Measurements from ENCODE around the gene NR1H2.

The NR1H2 gene

DNA sequence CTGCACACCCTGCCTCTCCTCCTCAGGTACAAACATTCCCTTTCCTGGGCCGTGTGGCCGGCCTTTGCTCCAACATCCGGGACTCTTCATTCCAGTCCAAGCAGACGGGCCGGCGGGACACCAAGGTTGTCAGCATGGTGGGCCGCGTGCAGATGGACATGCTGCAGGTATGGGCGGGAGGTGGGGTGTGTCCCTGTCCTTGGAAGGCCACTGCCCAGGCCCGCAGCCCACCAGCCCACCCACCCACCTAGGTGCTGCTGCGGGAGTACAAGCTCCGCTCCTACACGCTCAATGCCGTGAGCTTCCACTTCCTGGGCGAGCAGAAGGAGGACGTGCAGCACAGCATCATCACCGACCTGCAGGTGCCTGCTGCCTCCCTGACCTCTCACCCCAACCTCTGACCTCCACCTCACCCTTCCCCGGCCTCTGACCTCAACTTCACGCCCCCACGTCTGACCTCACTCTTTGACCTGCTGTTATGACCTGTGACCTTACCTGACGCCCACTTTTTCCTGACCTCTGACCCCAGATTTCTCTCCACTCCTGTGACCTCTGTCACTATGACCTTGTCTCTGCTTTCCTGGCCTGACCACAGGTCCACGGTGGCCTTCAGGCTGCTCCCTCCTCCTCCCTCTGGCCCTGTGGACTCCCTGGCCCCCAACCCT, 30.0 kb downstream of the NR1H2 start:
- FAIRE-seq = no peak

- FAIRE-seq = no peak
These were observed 30.6 kb downstream of the NR1H2 start for GRCh38 chr19:50406829-50407228.

GRCh38 chr19:50409347-50409746, 33.1 kb downstream of the NR1H2 start:
- no peak for FAIRE-seq

- no peak for FAIRE-seq
These were observed 33.9 kb downstream of the NR1H2 start for GRCh38 chr19:50410109-50410508.

DNA sequence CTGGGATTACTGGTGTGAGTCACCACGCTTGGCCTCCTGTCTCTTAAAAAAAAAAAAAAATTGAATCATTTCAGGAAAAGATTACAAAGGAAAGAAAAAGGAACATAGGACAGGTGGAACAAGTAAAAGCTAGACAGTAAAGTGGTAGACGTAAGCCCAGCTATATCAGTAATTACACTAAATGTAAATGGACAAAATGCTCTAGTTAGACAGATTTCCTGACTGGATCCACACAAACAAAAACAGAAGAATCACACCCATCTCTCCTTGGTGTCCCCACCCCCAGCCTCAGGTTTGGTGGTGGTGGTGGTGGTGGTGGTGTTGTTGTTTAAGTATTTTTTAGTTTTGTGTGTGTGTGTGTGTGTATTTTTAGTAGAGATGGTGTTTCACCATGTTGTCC, 36.2 kb downstream of the NR1H2 start:
- no peak for FAIRE-seq

DNA sequence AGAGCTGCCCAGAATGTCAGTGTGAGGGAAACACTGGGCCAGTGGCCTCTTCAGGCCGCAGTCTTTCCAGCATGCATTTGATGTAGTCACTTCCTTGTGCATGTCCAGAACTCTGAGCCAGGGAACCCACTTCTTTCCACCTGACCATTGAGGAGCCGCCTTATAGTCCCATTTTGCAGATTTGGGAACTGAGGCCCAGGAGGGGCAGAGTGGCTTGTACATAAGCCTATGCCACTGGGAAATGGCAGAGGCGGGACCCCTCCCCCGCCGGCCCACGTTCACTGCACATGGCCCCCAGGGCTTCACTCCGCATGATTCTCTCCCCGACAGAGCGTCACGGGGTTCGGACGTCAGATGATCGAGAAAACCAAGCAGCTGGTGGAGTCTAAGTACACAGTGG, 36.8 kb downstream of the NR1H2 start:
- FAIRE-seq = no peak

DNA sequence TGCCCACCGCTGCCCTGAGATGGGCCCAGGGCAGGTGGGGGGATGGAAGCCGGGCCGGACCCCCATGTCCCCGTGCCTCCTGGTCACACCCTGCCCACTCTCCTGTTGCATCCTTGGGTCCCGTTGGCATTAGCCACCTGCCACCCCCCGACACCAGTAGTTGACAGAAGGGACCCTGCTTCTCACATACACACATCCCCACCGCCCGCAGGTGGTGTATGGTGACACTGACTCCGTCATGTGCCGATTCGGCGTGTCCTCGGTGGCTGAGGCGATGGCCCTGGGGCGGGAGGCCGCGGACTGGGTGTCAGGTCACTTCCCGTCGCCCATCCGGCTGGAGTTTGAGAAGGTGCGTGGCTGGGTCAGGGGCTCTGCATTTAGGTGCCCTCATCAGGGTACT, 37.3 kb downstream of the NR1H2 start:
- no peak for FAIRE-seq

DNA sequence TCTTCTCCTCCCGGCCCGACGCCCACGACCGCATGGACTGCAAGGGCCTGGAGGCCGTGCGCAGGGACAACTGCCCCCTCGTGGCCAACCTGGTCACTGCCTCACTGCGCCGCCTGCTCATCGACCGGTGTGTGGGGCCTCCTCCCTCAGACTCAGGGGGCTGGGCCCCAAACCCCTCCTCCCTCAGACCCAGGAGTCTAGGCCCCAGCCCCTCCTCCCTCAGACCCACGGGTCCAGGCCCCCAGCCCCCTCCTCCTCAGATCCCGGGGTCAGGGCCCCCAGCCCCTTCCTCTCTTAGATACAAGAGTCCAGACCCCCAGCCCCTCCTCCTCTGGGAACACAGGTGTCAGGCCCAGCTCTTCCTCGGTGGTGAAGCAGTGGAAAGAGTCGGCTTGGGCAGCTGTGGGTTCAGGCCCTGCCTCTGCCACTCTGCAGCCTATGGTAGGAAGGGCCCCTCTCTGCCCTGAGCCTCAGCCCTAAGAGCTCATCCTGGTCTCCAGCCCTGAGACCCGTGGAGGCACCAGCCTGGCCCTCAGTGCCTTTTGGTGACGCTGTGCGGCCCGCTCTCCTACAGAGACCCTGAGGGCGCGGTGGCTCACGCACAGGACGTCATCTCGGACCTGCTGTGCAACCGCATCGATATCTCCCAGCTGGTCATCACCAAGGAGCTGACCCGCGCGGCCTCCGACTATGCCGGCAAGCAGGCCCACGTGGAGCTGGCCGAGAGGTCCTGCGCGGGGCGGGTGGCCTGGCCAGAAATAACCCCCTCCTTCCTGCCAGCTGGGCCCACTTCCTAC, 38.8 kb downstream of the NR1H2 start:
- FAIRE-seq = no peak

- no peak for FAIRE-seq
These were observed 39.4 kb downstream of the NR1H2 start for GRCh38 chr19:50415661-50416033.

- FAIRE-seq = no peak
These were observed 40.0 kb downstream of the NR1H2 start for GRCh38 chr19:50416034-50416977.

- FAIRE-seq = no peak
These were observed 41.1 kb downstream of the NR1H2 start for GRCh38 chr19:50417111-50418081.

- FAIRE-seq = no peak
These were observed 42.1 kb downstream of the NR1H2 start, which contains the start of gene SPIB for GRCh38 chr19:50418176-50419021. Gene SPIB, plus strand, starts transcription at chr19:50418938. Its CDS starts 25 bp downstream, at chr19:50418963.

GRCh38 chr19:50419022-50419579, 42.8 kb downstream of the NR1H2 start:
- FAIRE-seq = no peak

GRCh38 chr19:50419580-50420035, 43.4 kb downstream of the NR1H2 start:
- FAIRE-seq = no peak

DNA sequence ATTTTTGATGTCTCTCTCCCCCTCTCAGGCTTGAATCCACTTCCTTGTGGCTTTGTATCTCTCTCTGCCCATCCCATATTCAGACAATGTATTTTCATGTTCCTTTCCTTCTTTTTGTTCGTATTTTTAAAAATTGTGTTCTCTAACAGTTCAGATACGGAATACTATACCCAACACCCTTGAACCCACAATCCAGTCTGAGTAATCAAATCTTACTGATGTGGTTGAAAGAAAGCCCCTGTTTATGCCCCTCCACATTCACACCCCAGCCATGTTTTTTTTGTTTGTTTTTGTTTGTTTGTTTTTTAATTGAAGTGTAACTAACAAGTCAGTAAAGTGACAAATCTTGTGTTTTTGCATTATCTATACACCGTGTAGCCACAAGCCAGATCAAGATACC, 43.9 kb downstream of the NR1H2 start:
- no peak for FAIRE-seq

- FAIRE-seq = no peak
These were observed 44.6 kb downstream of the NR1H2 start for GRCh38 chr19:50420808-50421207.

DNA sequence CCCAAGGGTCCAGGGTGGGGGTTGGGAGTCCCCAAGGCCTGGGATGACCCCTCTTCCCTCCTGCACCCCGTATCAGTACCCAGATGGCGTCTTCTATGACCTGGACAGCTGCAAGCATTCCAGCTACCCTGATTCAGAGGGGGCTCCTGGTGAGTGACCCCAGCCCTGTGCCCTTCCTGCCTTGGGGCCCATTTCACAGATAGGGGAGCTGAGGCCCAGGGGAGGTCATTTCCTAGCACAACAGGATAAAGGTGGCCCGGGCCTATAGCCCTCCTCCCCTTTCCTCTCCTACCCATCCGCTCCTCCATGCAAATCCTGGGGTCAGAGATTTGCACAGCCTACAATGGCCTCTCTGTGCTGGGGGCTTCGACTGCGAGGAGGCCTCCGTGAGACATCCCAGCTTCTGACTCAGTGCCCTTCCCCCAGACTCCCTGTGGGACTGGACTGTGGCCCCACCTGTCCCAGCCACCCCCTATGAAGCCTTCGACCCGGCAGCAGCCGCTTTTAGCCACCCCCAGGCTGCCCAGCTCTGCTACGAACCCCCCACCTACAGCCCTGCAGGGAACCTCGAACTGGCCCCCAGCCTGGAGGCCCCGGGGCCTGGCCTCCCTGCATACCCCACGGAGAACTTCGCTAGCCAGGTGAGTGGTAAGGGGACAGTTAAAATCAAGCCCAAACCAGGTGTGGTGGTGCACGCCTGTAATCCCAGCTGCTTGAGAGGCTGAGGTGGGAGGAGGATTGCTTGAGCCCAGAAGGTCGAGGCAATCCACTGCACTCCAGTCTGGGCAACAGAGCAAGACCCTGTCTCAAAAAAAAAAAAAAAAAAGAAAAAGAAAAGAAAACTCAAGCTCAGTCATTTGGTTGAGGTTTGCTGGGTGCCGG, 46.4 kb downstream of the NR1H2 start:
- FAIRE-seq = no peak

GRCh38 chr19:50423279-50424113, 47.2 kb downstream of the NR1H2 start:
- FAIRE-seq = no peak

DNA sequence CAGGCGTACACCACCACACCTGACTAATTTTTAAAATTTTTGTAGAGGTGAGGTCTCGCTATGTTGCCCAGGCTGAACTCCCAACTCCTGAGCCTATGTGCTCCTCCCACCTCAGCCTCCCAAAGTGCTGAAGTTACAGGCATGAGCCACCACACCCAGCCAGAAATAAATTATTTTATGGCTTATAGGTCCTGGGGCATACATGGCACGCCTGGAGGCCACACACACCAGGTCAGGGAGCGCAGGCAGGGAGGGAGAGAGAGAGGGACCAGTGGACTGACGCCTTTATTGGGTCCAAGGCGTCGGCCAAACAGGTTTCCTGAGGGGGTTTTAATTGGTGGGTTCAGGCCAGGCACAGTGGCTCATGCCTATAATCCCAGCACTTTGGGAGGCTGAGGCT, 49.3 kb downstream of the NR1H2 start:
- no peak for FAIRE-seq
